Smooth muscle cell (in vitro differentiated cells): ENCODE measurements around the gene KCNE2. TPM values are rescaled to one million over a fixed set of nuclear protein-coding genes. Genes with fewer than 3 reads are reported as not detected.

Source experiments
- DNase-seq: peaks from one replicate; lab custom pipeline; 2025; ENCODE audit not compliant: unreplicated experiment; lab: John Stamatoyannopoulos, UW
- H2AFZ ChIP-seq: fragments of 200-600 bp; sonication (generic); 2 replicates; pipeline ENCODE4 v1.6.0; 2016; ENCODE audit warnings: antibody characterized with exemption, low read depth, mild to moderate bottlenecking
- H3F3A ChIP-seq: fragments of 200-600 bp; sonication (generic); 2 replicates; pipeline ENCODE4 v1.6.0; 2017; ENCODE audit warnings: antibody characterized with exemption, low read depth
- H3K27ac ChIP-seq: fragments of 200-600 bp; sonication (generic); 2 replicates; pipeline ENCODE4 v1.5.1; 2016; ENCODE audit warnings: low read depth, mild to moderate bottlenecking
- H3K27me3 ChIP-seq: fragments of 200-600 bp; sonication (generic); 2 replicates; pipeline ENCODE4 v1.6.1; 2016; ENCODE audit warnings: low read depth, mild to moderate bottlenecking
- H3K36me3 ChIP-seq: fragments of 200-600 bp; sonication (generic); 2 replicates; pipeline ENCODE4 v1.5.1; 2016; ENCODE audit warnings: low read depth
- H3K4me1 ChIP-seq: fragments of 200-600 bp; sonication (generic); 2 replicates; pipeline ENCODE4 v1.5.1; 2016; ENCODE audit warnings: low read depth
- H3K4me2 ChIP-seq: fragments of 200-600 bp; sonication (generic); 2 replicates; pipeline ENCODE4 v1.6.0; 2016; ENCODE audit warnings: mild to moderate bottlenecking
- H3K4me3 ChIP-seq: fragments of 200-600 bp; sonication (generic); 2 replicates; pipeline ENCODE4 v1.5.1; 2016; ENCODE audit warnings: mild to moderate bottlenecking
- H3K79me2 ChIP-seq: fragments of 200-600 bp; sonication (generic); 2 replicates; pipeline ENCODE4 v1.6.0; 2016; ENCODE audit warnings: low read depth, mild to moderate bottlenecking
- H3K9ac ChIP-seq: fragments of 200-600 bp; sonication (generic); 2 replicates; pipeline ENCODE4 v1.6.0; 2016; ENCODE audit warnings: low read depth
- H3K9me3 ChIP-seq: fragments of 200-600 bp; sonication (generic); replicated peaks from 2 replicates; pipeline ENCODE4 v1.5.1; 2016; ENCODE audit warnings: low read depth
- H4K20me1 ChIP-seq: fragments of 200-600 bp; sonication (generic); 2 replicates; pipeline ENCODE4 v1.6.0; 2016; ENCODE audit warnings: low read depth
- CTCF ChIP-seq: fragments of 200-600 bp; sonication (generic); IDR thresholded peaks from 2 replicates; pipeline ENCODE4 v1.5.1; 2017; ENCODE audit warnings: borderline replicate concordance, mild to moderate bottlenecking, antibody characterized with exemption; ENCODE audit not compliant: insufficient read depth, poor library complexity, severe bottlenecking
- WGBS: methylation state at CpG from one replicate; pipeline ENCODE4 v1.1.7; 2016; ENCODE audit warnings: low lambda C conversion rate; 5-methylcytosine and 5-hydroxymethylcytosine counted together
- polyA plus RNA-seq: library from polyadenylated mRNA; unstranded; fragments of >200 nt; fragmentation: Nextera tagmentation; extraction: Ambion mirVana; gene quantifications from 2 replicates; pipeline ENCODE4 v1.2.1, GENCODE V29; 2016
- total RNA-seq: library from RNA; depleted of rRNA; stranded (reverse); fragments of >200 nt; gene quantifications from 2 replicates; pipeline ENCODE4 v1.2.3, GENCODE V29; 2014

The KCNE2 gene
- not detected in 2 replicates for total RNA-seq
- polyA plus RNA-seq, result 0.45 and 1.1 TPM in 2 replicates

GRCh38 chr21:34363733-34364132 lies at the start of gene KCNE2:
Gene KCNE2, plus strand, starts transcription at chr21:34364006. Its CDS starts 6,473 bp downstream, at chr21:34370479.
- Histone ChIP-seq H3K4me1 (peaks cover 13% of the 10 kb centered on the region), H3K27me3 (no peaks in the 10 kb centered on the region), H3K4me3 (no peak within 1 kb of the TSS), H3K4me2 (no peak within 1 kb of the TSS), H3K9me3 (no peaks in the 10 kb centered on the region), H4K20me1 (no peaks in the 10 kb centered on the region), H2AFZ (no peak within 1 kb of the TSS), H3K9ac (no peak within 1 kb of the TSS), H3K27ac (no peak within 1 kb of the TSS), H3F3A (no peaks in the 10 kb centered on the region), H3K79me2 (no peaks in the 10 kb centered on the region), H3K36me3 (no peaks in the 10 kb centered on the region)
- no peak for DNase-seq
- WGBS, result 90% methylated on average over 3 of the region's 3 CpGs
- no peak for TF ChIP-seq CTCF

- 91% methylated on average over 3 of the region's 3 CpGs for WGBS
- DNase-seq, result no peak
- Histone ChIP-seq H4K20me1 (no peaks in the 10 kb centered on the region), H3K79me2 (no peaks in the 10 kb centered on the region), H3K36me3 (no peaks in the 10 kb centered on the region), H3K4me3 (no peak overlapping the region), H3K9me3 (no peaks in the 10 kb centered on the region), H3K27me3 (peaks cover 13% of the 10 kb centered on the region), H2AFZ (no peak overlapping the region), H3F3A (no peaks in the 10 kb centered on the region), H3K4me2 (no peak overlapping the region), H3K27ac (no peak overlapping the region), H3K9ac (no peak overlapping the region), H3K4me1 (no peaks in the 10 kb centered on the region)
- TF ChIP-seq CTCF, result no peak
These were observed 44.2 kb upstream of the KCNE2 start for GRCh38 chr21:34319585-34319984.

- DNase-seq, result no peak
- no peaks in the 10 kb centered on the region for H3K9me3 ChIP-seq
- H2AFZ ChIP-seq, result no peak overlapping the region
- no peaks in the 10 kb centered on the region for H4K20me1 ChIP-seq
- WGBS, result 91% methylated on average over 4 of the region's 4 CpGs
- no peak for TF ChIP-seq CTCF
- no peak overlapping the region for H3K4me2 ChIP-seq
- H3F3A ChIP-seq, result no peaks in the 10 kb centered on the region
- peaks cover 13% of the 10 kb centered on the region for H3K27me3 ChIP-seq
- no peak overlapping the region for H3K27ac ChIP-seq
- H3K36me3 ChIP-seq, result no peaks in the 10 kb centered on the region
- no peak overlapping the region for H3K9ac ChIP-seq
- no peaks in the 10 kb centered on the region for H3K4me1 ChIP-seq
- no peak overlapping the region for H3K4me3 ChIP-seq
- no peaks in the 10 kb centered on the region for H3K79me2 ChIP-seq
These were observed 43.8 kb upstream of the KCNE2 start for GRCh38 chr21:34320011-34320410.

- Histone ChIP-seq H3K9me3 (no peaks in the 10 kb centered on the region), H2AFZ (no peak overlapping the region), H3K4me1 (peaks cover 15% of the 10 kb centered on the region), H4K20me1 (no peaks in the 10 kb centered on the region), H3K4me2 (no peak overlapping the region), H3K36me3 (no peaks in the 10 kb centered on the region), H3K27me3 (no peaks in the 10 kb centered on the region), H3K4me3 (no peak overlapping the region), H3K27ac (no peak overlapping the region), H3K79me2 (no peaks in the 10 kb centered on the region), H3F3A (no peaks in the 10 kb centered on the region), H3K9ac (no peak overlapping the region)
- 98% methylated on average over 8 of the region's 8 CpGs for WGBS
- DNase-seq, result no peak
- TF ChIP-seq CTCF, result no peak
These were observed 33.8 kb upstream of the KCNE2 start for GRCh38 chr21:34330055-34330454.
